ENCODE results near the gene NRP2. TPM values are rescaled to one million over a fixed set of nuclear protein-coding genes. Genes with fewer than 3 reads are reported as not detected.

The NRP2 gene, protein sequence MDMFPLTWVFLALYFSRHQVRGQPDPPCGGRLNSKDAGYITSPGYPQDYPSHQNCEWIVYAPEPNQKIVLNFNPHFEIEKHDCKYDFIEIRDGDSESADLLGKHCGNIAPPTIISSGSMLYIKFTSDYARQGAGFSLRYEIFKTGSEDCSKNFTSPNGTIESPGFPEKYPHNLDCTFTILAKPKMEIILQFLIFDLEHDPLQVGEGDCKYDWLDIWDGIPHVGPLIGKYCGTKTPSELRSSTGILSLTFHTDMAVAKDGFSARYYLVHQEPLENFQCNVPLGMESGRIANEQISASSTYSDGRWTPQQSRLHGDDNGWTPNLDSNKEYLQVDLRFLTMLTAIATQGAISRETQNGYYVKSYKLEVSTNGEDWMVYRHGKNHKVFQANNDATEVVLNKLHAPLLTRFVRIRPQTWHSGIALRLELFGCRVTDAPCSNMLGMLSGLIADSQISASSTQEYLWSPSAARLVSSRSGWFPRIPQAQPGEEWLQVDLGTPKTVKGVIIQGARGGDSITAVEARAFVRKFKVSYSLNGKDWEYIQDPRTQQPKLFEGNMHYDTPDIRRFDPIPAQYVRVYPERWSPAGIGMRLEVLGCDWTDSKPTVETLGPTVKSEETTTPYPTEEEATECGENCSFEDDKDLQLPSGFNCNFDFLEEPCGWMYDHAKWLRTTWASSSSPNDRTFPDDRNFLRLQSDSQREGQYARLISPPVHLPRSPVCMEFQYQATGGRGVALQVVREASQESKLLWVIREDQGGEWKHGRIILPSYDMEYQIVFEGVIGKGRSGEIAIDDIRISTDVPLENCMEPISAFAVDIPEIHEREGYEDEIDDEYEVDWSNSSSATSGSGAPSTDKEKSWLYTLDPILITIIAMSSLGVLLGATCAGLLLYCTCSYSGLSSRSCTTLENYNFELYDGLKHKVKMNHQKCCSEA
- 10 to 100 TPM; 69.2 to 78.3 (median 73.7) TPM for polyA plus RNA-seq (ENCODE audit: insufficient read length in 4 of 4)

DNA sequence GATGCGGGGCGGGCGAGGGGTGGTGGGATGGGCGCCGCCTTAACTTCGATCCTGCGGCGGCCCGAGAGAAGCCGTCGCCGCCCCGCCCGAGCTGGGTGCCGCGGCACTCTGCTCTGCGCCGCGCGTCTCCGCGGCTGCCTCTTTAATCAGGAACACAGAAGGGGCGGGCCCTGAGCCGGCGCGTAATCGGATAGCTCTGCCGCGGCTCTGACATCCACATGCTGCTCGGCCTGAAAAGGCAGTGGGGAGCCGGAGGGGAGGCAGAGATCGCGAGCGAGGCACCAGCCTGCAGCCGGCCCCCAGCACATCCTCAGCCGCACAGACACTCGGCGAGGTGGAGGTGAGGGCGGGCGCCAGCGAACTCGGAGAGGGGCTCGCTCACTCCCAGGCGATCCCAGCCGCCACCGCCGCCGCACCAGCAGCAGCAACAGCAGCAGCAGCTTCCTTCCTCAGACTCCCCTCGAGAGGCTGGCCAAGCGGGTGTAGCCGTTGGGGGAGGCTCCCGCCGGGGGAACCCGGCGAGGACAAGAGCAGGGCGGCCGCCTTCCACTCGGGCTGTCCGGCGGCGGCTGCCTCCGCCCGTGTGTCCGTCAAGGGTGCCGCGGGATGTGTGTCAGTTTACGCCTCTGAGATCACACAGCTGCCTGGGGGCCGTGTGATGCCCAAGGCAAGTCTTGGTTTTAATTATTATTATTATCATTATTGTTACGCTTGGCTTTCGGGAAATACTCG lies at the start of gene NRP2:
TSS of gene NRP2 (plus strand) at position 263 of the 732 bp plus-strand sequence. CDS start 790 bp downstream, outside the sequence.
- no peak for DNase-seq (ENCODE audit: low read depth in 4 of 4, low spot score in 3 of 4)

DNA sequence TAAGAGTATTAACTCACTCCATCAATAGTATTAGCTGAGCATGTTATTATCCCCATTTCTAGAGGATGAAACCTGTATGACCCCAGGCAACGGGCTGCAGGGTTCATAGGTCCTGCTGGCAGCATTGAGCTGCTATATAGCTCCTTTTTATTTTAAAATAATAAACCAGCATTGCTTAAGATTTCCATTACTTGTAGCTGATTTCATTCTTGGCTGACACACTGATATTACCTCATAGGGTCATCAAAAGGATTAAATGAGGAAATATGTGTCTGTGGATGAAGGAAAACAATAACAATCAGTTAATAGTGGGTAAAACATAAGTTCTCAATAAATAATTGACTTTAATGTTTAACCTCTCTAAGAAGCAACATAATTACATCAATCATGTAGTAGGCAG lies 48.3 kb upstream of the NRP2 start:
- no peak for DNase-seq (ENCODE audit: low read depth in 4 of 4, low spot score in 3 of 4)

DNA sequence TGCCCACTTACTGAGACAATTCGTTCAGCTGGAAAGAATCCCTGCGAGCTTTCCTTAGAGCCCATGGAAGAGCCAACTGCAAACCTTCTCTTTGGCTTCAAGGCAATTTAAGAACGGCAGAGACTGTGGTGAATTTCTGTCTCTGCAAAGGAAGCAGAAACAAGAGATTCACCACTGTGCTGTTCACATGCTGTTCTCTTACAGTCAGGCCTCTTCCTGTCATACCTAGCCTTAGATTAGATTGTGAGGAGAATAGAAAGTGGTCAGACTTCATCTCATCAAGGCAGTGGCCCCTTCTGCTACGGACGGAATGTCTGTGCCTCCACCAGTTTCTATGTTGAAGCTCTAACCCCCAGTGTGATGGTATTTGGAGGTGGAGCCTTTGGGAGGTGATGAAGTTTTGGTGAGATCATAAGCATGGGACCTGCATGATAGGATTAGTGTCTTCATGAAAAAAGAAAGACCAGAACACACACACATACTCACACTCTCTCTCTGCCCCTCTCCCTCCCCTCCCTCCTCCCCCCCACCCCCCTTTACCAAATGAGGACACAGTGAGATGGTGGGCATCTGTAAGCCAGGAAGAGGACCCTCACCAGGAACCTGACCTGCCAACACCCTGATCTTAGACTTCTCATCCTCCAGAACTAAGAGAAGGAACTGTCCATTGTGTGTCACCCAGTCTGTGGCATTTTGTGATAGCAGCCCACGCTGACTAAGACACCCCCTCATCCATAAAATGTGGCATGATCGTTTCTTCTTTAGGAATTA lies 45.6 kb upstream of the NRP2 start:
- no peak for DNase-seq (ENCODE audit: low read depth in 4 of 4, low spot score in 3 of 4)

DNA sequence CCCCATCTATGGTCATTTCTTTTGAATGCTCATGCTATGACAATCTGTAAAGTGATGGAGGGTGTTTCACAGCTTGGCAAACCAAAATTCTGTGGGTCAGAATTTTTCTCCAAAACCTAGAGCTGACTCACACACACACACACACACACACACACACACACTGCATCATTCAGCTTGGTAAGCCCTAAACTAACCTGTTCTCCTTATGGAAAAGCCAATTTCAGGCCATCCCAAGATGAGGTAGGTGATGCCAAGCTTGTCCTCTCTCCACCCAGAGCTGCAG lies 45.0 kb upstream of the NRP2 start:
- DNase-seq (ENCODE audit: low read depth in 4 of 4, low spot score in 3 of 4): no peak

DNA sequence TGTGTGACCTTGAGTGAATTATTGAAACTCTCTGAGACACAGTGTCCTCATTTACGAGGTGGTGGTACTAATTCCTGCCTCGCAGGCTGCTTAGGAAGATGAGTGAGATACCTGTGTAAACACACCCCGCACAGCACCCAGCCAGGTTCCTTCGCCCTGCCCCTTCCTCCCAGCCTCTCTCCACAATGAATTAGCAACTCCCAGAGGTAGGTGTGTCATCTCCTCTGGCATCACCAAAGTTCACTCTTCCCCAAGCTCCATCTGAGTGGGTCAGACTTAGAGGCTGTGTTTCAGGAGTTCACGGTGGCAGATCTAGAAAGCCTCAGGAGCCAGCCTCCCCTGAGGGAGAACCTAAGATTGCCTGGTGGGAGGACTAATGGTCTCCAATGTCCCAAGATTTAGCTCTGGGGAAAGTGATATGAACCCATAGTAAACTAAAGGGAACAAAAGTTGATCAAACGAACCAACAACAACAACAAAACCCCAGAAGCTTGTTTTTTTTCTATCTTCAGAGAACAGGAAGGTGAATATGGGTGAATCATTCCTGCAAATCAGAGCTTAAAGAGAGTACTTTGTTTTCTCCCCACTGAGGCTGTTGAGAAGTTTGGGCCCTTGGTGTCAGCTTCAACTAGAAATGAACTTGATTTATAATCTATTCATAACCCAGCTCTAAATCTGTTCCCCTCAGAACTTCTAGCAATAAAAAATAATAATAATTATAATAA lies 44.4 kb upstream of the NRP2 start:
- no peak for DNase-seq (ENCODE audit: low read depth in 4 of 4, low spot score in 3 of 4)

DNA sequence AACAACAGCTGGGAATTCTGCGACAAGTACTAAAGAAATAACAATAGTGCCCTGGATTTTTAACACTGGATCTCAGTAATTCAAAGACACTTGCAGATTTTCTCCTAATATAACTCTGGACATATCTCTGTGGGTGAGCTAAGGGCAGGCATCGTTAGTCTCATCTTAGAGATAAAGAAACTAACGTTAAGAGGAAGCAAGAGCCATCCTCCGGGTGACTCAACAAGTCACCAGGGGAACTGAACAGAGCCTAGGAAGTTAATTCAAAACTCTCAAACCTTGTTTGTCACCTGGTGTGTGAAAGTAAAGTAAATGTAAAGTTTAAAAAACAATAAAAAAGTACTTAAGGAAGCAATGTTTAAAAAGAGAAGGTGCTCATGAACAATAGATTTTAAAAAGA lies 41.6 kb upstream of the NRP2 start:
- no peak for DNase-seq (ENCODE audit: low read depth in 4 of 4, low spot score in 3 of 4)

DNA sequence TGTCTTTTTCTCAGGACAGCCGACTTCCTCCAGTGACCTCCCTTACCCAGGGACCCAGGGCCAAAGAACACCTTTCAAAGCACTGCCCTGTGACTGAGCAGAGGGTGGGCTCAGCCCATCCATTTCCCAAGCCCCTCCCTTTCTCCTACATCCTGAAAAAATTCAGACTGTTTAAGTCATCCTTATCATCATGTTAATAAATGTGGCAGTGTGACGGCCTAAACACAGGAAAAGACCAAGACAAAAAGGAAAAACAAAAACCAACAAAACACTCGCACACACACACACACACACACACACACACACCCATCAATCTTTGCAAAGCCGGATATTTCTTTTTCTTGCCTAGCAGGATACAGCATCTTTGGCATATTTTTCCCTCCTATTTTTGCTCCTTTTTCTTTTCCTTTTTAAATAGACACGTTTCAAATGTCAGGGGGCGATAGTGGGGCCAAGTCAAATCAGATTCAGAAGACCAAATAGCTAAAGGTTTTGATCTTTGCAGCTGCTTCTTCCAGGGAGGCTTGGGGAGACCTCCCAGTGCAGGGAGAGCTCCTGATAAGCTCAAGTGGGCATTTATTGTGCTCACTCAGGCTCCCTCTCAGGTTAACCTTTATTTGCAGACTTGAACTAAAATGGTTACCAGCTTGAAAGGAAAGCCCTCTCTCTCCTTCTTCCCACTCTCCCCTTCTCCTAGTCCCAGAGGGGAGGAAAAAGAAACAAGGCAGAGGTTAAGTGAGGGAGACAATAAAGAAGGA lies 39.5 kb upstream of the NRP2 start:
- peak in 1 of 4 donors; percentile 28 for DNase-seq (ENCODE audit: low read depth in 4 of 4, low spot score in 3 of 4)

DNA sequence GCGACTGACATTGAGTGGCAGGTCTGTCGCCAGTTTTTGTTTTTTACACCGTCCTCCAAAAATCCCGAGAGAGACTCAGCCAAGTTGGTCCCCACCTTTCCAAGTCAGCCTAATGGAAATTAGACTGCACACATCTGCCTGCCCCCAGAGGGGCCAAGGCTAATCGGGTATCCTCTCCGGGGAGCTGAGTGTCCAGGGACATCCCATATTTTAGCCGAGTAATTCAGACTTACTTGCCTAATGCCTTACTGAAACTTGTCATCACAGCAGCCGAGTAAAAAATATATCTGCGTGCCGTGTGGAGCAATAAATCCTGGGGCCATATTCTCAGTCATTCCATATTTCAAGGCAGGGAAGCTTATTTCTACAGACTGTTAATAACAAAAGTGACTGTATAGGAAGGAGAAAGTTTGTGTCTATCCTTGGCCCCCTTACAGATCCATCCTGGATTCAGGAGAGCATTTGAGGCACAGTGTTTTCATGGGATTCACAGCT lies 38.9 kb upstream of the NRP2 start:
- no peak for DNase-seq (ENCODE audit: low read depth in 4 of 4, low spot score in 3 of 4)

DNA sequence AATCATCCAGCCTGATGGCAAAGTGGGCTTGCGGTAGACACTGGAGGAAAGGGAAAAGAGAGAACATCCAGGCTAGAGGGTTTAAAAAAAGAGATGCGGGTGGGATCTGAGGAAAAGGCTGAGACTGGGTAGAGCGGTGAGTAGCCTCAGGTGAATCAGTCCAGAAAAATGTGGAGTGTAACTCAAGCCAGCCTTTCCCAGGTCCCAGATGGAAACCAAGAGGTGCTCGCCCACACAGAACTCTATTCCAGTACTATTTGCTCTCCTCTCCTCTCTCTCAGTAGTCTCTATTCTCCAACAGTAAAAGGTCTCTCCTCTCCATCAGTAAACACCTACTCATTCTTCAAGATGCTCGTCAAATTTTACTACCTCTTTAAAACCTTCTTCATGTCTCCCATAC lies 38.3 kb upstream of the NRP2 start:
- no peak for DNase-seq (ENCODE audit: low read depth in 4 of 4, low spot score in 3 of 4)

DNA sequence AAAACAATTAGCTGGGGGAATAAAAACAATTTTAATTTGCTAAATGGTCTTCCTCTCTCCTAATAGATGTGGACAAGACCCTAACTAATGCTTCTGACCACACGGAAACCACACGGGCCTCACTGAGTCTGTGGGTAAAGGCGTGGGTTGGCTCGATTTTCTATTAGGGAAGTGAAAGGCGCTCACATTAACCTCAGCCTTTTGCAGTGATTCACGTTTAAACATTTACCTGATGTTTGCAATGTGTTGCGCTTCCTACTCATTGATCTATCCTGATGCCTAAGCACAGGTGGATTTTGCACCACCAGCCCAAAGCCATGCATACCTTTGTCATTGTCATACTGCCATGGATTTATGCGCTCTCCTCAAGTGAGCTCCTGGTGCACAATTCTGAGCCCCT lies 35.6 kb upstream of the NRP2 start:
- no peak for DNase-seq (ENCODE audit: low read depth in 4 of 4, low spot score in 3 of 4)

DNA sequence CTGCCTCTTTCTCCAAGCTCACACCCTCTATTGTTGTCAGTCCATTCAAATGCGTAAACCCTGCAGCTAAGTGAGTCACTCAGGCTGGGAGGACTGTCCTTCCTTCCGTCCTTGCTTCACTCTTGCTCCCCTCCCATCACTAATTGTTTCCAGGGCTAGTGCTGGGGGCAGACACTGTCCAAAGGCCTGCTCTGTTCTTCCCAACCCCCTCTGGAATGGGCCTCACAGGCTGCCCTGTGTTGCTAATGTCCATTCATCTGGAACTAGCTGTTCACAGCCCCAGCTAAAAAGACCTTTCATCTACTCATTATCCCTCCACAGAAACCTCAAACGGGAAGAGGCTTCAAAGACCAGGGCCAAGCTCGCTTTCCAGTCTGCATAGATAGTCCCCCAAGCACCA lies 31.9 kb upstream of the NRP2 start:
- DNase-seq (ENCODE audit: low read depth in 4 of 4, low spot score in 3 of 4): no peak

DNA sequence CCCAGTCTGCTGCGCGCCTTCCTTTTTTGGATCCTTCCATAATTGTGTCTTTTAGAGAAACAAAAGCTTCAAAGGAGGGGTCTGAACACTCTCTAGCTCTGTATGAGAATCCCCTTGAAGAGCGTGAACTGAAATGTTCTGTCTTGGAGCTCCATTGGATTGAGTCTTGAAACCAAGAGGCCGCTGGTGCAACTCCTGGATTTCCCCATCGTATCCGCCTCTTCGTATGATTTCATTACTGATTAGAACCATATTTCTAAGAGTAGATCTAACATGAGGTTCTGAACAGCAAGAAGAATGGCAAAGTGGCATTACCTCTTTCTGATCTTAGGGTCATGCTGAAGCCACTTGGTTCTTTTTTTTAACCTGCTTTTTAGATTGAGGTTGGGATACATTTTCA lies 31.4 kb upstream of the NRP2 start:
- no peak for DNase-seq (ENCODE audit: low read depth in 4 of 4, low spot score in 3 of 4)

DNA sequence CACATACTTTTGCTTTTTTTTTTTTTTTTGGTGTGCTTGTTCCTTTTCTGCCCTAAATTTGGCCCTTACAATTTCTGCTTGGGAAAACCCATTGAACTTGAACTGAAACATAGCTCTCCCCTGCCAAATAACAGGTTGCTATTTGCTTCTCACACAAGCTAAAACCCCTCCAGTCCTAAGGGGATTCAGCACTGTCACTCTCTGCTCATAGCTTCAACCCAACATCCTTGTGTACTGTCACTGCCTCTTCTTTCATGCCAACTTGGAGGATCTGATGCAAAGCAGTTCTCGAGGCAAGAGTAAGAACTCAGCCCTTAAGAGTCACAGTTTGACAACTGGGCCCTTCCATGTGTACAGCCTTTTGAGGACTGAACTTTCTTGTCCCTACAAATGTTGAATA lies 30.6 kb upstream of the NRP2 start:
- no peak for DNase-seq (ENCODE audit: low read depth in 4 of 4, low spot score in 3 of 4)

DNA sequence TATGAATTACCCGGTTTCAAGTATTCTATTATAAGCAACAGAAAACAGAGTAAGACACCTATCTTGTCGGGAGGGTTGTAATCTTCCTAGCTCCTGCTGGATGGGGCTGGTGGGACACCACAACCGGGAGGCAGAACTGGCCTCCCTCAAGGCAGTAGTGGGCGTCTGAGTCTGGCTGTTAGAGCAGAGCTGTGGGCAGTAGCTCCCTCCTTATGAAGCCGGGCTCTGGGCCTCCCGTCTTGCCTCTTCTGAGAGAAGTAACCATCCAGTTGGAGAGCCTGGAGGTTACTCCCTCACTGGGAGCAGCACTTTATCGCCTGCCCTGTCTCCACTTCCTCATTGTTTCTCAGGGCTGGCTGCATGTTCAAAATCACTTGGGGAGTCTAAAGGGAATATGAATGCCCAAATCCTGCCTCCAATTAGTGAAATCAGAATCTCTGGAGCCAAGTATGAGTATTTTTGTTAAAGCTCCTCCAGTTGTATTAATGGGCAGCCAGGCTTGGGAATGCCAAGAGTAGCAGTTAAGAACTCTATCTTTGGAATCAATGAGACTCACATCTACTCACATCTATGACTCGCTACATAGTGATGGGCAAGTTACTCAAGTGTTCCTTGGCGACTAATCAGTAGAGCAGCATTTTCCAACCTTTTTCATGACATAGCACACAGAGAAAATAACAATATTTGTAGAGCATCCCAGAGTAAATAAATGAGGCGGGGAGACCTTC lies 27.3 kb upstream of the NRP2 start:
- DNase-seq (ENCODE audit: low read depth in 4 of 4, low spot score in 3 of 4): no peak

DNA sequence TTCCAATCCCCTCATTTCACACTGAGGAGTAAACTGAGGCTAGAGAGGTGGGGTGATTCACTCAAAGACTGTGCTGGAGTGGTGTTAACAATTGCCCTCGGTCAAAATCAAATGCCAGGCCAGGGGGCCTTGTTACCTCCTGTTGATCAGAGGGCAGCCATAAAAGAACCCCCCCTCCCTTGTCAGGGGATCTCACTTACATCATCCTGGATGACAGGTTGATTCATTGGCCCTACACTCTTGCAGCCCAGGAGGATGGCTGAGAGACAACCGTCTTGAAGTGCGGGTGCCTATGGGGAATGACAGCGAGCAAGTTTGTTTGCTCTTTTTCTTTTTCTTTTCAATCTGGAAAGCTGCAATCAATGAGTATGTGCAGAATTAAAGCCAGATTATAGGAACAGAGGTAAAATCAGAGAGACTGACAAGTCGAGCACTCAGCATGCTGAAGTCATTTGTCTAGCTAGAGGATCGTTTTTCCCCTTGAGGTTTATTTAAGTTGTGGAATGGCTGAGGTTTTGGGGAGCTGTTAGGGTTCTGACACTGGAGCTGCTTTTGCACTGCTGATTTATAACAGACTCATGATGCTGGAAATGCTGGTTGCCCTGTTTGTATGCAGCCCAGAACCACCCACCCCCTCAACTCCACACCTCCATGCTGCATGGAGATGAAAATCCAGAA lies 26.4 kb upstream of the NRP2 start:
- DNase-seq (ENCODE audit: low read depth in 4 of 4, low spot score in 3 of 4): no peak

DNA sequence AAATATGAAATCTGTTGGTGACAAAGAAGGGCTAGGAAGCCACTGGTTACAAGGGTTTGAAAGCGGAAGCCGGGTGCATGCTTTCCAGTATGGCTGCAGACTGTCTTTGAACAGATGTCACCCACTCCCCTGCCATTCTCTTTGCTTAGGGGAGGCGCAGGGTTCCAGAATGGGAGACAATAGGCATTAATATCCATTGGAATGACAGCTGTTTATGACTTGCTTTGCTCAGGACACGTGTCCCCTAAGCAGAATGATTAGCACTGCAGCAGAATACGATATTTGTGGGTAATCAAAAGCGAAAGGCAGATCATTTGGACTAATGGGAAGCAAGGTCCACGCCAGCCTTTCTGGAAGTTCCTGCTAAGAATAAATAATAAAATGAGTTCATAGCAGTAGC lies 25.8 kb upstream of the NRP2 start:
- no peak for DNase-seq (ENCODE audit: low read depth in 4 of 4, low spot score in 3 of 4)

DNA sequence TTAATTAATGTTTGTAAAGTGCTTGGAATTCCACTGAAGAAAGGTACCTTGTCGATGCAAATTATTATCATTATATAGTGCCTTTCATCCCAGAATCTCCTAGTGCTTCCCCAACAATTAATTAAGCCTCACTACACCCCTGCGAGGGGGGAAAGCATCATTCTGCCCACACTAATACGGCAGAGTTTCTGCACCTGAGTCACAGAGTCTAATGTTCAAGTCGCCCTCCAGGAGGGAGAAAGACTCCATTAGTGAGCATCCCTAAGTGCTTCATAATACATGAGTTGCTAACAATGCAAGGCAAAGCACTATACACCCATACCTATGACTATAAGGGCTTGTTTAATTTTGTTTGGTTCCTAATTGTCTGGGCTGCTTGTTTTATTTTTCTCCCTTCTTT lies 25.4 kb upstream of the NRP2 start:
- no peak for DNase-seq (ENCODE audit: low read depth in 4 of 4, low spot score in 3 of 4)

DNA sequence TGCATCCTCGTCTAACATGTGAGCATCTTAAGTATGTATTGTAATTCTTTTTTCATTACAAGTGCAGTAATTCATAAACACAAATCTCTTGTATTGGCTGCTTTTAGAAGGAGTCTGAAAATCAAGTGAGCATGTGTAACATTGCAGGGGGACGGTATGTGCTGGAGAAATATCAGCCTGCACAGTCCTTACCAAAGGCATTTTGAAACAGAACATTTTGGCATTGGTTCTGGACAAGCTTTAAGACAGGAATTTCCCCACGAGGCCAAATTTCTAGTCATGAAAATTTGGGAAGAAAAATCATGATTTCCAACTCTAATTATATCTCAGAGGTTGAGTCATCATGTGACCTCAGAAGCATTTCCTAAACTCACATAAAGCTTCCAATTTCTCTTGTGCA lies 24.7 kb upstream of the NRP2 start:
- no peak for DNase-seq (ENCODE audit: low read depth in 4 of 4, low spot score in 3 of 4)
